GM06990 (cell line): ENCODE measurements around the gene SYPL2.

Experiments
- DNase-seq: peaks from one replicate; pipeline ENCODE4 v3.0.0-alpha.2; 2011; ENCODE audit not compliant: insufficient read length; ENCODE audit errors: extremely low read depth
- H3K27me3 ChIP-seq: replicated peaks from 2 replicates; pipeline ENCODE4 v1.6.0; 2011; ENCODE audit warnings: low read length; ENCODE audit not compliant: control insufficient read depth, insufficient read depth
- H3K36me3 ChIP-seq: 2 replicates; pipeline ENCODE4 v1.5.1; 2011; ENCODE audit warnings: low read length; ENCODE audit not compliant: control insufficient read depth, insufficient read depth
- H3K4me3 ChIP-seq: replicated peaks from 2 replicates; pipeline ENCODE4 v1.5.1; 2011; ENCODE audit warnings: low read depth, mild to moderate bottlenecking, control low read depth, low read length
- CTCF ChIP-seq: IDR thresholded peaks from 2 replicates; pipeline ENCODE4 v1.5.1; 2011; ENCODE audit warnings: low read length, control low read depth, mild to moderate bottlenecking, inconsistent platforms; ENCODE audit not compliant: insufficient read depth, poor library complexity, severe bottlenecking

Gene SYPL2

DNA sequence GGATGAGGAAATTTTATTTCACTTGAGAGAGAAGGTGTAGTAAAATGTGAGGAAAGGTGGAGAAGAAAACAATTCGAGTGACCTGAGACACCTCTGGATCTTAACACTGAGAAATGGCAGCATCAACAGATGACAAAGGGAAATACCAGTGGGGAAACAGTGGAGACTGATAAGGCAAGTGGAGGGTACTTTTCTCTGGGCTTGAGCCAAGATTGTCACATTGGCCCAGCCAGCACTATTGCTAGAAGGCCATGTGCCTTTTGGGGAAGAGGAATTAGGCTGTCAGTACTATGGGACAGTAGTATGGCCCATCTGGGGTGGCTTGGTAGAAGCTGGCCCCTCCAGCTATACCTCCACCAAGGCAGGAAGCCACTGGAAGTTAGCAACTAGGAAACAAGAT, 8.4 kb downstream of the SYPL2 start:
- no peak overlapping the region for H3K4me3 ChIP-seq
- H3K36me3 ChIP-seq: no peaks in the 10 kb centered on the region
- no peaks in the 10 kb centered on the region; the same call in 1 of the 2 replicates for H3K27me3 ChIP-seq
- DNase-seq: no peak
- TF ChIP-seq CTCF: no peak

DNA sequence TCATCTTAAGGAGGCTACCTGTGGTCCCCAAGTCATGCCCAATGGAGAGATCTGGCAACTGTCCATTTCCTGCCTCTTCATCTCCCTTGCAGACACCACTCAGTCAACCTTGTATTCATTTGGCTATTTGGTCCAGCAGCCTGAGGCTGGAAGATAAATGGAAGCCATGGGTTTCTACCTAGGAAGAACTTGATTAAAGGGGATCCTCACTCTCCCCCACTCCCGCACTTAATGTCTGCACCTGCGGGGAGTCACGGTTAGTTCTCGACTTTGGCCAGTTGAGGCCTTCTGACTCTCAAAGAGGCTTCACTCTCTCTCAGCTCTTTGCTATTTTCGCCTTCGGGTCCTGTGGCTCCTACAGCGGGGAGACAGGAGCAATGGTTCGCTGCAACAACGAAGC, 8.9 kb downstream of the SYPL2 start:
- TF ChIP-seq CTCF: no peak
- no peak overlapping the region for H3K4me3 ChIP-seq
- H3K36me3 ChIP-seq: no peaks in the 10 kb centered on the region
- H3K27me3 ChIP-seq: no peaks in the 10 kb centered on the region; the same call in 1 of the 2 replicates
- DNase-seq: no peak

DNA sequence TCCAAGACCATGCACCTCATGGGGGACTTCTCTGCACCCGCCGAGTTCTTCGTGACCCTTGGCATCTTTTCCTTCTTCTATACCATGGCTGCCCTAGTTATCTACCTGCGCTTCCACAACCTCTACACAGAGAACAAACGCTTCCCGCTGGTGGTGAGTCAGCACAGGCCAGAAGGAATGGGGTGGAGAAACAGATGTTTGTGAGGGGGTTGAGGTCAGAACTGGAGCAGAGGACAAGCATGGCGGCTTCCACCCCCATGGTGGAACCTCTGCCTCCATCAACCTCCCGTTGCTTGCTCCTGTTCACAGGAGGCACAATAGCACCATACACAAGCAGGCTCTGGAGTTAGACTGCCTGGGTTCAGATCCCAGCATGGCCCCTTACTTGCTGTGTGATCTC, 10.5 kb downstream of the SYPL2 start:
- Histone ChIP-seq H3K4me3 (no peak overlapping the region), H3K27me3 (no peaks in the 10 kb centered on the region; the same call in 1 of the 2 replicates), H3K36me3 (no peaks in the 10 kb centered on the region)
- no peak for TF ChIP-seq CTCF
- no peak for DNase-seq

DNA sequence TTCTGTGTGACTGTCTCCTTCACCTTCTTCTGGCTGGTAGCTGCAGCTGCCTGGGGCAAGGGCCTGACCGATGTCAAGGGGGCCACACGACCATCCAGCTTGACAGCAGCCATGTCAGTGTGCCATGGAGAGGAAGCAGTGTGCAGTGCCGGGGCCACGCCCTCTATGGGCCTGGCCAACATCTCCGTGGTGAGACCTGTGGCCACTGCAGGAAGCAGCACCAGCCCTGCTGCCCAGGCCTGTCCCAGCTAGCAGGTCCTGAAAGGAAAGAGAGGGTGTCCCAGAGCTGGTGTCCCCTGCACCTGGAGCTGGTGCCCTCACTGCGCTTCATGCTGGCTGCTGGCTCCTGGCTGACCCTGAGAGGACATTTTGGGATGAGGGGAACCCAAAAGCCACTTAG, 11.5 kb downstream of the SYPL2 start:
- TF ChIP-seq CTCF: no peak
- no peak for DNase-seq
- H3K4me3 ChIP-seq: no peak overlapping the region
- no peaks in the 10 kb centered on the region; the same call in 1 of the 2 replicates for H3K27me3 ChIP-seq
- H3K36me3 ChIP-seq: no peaks in the 10 kb centered on the region

DNA sequence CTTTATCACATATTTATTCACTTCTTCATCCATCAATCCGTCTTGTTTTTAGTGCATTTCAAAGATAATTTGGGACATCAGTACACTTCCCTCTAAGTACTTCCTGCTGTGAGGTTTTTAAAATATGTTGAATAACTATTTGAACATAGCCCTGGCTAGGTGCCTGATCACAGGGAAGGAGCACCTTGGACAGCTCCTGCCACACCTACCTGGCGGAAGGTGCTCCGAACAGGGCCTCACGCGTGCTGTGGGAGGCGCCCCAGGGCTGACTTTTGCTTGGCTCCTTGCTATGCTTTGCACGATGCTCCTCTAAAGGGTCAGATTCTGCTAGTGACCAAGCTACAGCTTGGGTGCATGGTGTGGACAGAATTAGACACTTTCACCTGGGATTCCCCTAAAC, 12.5 kb downstream of the SYPL2 start:
- H3K4me3 ChIP-seq: no peak overlapping the region
- no peak for DNase-seq
- no peaks in the 10 kb centered on the region; the same call in 1 of the 2 replicates for H3K27me3 ChIP-seq
- TF ChIP-seq CTCF: no peak
- H3K36me3 ChIP-seq: no peaks in the 10 kb centered on the region

GRCh38 chr1:109479311-109479710, 13.0 kb downstream of the SYPL2 start:
- Histone ChIP-seq H3K4me3 (no peak overlapping the region), H3K27me3 (no peaks in the 10 kb centered on the region), H3K36me3 (no peaks in the 10 kb centered on the region)
- no peak for TF ChIP-seq CTCF
- DNase-seq: no peak
